Stromal cell of bone marrow (primary cell): ENCODE measurements around the gene NECAB3.
"Not testable (repeated sequence)": the region's sequence is repeated elsewhere in the genome, so short reads cannot be mapped to it uniquely, and the experiment has no call there.

Experiments
- DNase-seq: peaks from one replicate; pipeline ENCODE4 v3.0.0-alpha.2; 2012; ENCODE audit warnings: low read depth

Gene NECAB3

DNA sequence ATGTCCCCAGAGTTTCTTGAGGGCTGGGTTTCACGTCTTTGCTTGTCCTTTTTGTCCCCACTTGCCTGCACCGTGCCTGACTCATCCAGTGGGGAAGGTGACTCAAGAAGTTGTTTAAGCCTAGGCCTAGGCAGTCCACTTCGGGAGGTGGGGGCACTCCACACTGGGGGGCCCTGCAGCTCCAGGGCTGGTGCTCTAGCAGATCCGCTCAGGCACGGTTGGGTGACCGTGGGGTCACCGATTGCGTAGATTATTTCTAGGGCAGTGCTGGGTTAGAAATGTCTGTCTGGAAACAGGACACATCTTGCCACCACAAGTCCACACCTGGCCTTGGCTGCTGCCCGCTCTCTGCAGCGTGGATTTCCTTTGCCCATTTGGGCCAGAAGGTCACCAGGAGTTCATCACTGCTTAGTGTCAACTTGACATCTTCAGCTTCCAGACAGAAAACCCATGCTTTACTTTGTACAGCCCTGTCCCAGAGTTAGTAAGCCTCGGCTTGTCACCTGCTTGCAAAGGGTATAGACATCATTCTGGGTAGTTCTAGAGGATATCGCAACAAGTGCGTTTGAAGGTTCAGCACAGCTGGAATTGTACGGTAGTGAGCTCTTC, 25.7 kb downstream of the NECAB3 start:
- DNase-seq, result no peak

- peak; percentile 96 for DNase-seq
Measured at GRCh38 chr20:33647603-33648395, 26.4 kb downstream of the NECAB3 start.

- not testable (repeated sequence) for DNase-seq
Measured at GRCh38 chr20:33646959-33647602, 27.1 kb downstream of the NECAB3 start.

DNA sequence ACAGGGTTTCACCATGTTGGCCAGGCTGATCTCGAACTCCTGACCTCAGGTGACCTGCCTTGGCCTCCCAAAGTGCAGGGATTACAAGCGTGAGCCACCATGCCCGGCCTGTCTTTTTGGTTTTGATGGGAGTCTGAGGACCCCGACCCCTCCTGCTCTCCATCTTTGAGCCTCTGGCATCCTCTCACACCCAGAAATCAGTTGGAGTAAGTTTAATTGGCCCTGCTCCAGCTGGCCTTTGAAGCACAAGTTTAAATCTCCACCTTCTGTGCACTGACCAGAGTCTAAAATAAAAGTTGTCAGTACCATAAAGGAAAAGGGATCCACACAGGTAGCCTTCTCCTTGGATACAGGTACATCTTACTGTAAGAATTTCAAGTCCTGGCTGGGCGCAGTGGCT, 28.0 kb downstream of the NECAB3 start:
- no peak for DNase-seq

DNA sequence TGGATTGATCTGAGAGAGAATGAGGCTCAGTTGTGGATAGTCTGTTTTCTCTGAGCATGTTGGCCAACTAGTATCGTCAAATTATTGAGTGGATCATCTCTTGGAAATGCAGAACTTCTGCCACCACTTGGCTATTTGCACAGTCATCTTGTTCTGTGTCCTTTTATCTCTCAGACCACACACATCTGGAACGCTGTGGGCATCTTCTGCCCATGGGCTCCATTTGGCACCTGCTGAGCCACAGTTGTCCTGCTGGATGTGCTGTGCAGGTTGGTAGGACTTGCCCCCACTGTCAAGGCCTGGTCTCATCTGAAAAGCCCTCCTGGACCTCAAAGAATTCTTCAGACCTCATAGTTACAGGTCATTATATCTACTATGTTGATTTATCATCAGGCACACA, 28.8 kb downstream of the NECAB3 start:
- no peak for DNase-seq

DNA sequence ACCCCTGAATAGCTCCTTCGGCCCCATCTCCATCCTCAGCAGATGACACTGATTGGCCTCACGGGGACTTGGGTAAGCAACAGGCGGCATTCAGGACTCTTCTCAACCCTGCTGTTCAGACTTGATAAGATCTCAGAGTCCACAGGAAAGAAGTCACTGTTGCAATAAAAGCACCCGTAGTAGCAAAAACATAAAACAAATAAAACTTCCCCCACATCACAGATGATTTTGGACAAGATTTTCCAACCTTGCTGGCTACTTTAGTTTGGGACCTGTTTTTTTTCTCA, 29.2 kb downstream of the NECAB3 start:
- DNase-seq, result no peak

DNA sequence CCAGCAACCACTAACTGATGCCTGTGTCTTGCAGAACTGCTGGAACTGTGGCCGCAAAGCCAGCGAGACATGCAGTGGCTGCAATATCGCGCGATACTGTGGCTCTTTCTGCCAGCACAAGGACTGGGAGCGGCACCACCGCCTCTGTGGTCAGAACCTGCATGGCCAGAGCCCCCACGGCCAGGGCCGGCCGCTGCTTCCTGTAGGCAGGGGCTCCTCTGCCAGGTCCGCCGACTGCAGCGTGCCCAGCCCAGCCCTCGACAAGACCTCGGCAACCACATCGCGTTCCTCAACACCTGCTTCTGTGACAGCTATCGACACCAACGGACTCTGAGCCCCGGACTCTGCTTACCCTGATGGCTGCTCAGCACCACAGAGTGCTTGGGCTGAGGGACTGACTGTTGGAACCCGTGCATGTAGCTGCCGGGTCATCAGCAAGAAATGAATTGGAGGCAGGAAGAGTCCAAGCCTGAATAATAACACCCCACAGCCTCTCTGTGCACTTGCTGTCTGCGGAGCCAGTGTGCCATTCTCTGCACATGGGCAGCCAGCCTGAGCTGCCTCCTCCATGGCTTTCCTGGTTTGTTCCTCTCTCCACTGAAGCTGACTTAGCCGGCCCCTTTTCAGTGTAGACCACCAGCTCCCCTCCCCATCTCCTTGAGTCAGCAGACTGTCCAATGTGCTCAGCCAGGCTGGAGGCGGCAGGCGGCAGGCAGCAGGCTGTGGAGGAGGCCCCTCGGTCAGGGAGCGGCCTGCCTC, 29.7 kb downstream of the NECAB3 start:
- DNase-seq, result no peak

GRCh38 chr20:33640287-33640686, 33.9 kb downstream of the NECAB3 start:
- no peak for DNase-seq

DNA sequence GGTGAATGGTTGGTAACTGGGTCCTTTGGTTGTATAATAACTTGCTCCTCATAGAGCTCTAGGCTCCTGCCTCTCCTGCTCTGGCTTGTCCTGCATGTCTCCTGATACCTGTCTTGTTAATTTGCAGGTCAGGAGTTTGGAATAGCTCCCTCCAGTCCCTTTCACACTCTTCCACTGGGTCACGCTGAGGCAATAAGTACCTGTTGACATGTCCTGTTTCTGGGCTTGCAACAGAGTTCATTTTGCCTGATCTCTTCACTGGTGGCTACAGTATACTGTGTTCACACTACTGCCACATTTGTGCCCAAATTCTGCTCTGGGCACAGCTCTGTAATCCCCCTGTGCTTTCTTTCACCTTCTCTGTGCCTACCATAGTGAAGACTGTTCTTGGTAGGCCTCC, 37.5 kb downstream of the NECAB3 start:
- no peak for DNase-seq

DNA sequence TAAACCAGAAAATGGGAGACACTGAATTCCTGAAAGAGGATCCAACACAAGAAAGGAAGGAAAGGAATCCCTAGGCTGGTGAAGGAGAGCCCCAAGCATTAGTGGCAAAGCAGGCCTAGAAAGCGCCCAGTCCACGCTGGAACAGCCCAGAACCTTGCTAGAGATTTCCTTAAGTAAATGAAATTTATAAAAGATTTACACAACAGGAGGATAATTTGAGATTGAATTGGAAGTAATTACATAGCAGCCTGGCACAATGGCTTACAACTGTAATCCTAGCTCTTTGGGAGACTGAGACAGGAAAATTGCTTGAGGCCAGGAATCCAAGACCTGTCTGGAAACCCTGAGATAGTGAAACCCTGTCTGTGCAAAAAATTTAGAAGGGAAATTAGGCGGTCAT, 38.9 kb downstream of the NECAB3 start:
- no peak for DNase-seq

GRCh38 chr20:33631910-33632309, 42.3 kb downstream of the NECAB3 start:
- not testable (repeated sequence) for DNase-seq

- DNase-seq, result no peak
Measured at GRCh38 chr20:33630507-33630906, 43.7 kb downstream of the NECAB3 start.

GRCh38 chr20:33629979-33630378, 44.2 kb downstream of the NECAB3 start:
- DNase-seq, result no peak

GRCh38 chr20:33629533-33629932, 44.7 kb downstream of the NECAB3 start:
- no peak for DNase-seq

DNA sequence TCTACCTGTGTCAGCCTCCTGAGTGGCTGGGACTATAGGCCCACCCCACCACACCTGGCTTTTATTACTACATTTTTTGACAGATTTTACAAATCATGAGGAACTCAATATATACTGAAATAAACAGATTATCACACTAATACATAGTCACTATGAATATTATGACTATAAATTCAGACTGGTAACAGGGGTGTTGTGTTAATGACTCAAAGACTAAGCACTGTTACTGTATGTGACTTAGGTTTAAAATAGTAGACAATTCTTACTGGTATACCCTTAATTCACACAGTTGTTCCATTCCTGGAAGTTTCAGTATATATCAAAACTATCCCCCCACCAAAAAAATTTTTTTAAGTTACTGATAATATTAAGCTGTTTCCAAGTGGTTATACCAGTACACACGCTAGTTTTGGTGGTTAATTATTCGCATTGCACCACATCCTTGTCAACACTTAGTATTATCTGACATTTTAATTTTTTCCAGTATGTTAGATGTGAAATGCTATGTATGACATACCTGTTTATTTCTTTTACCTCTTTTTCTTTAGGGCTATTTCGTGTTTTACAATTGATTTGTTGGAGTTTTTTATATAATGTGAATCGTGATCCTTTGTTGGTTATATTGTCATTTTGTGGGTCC, 46.5 kb downstream of the NECAB3 start:
- no peak for DNase-seq

DNA sequence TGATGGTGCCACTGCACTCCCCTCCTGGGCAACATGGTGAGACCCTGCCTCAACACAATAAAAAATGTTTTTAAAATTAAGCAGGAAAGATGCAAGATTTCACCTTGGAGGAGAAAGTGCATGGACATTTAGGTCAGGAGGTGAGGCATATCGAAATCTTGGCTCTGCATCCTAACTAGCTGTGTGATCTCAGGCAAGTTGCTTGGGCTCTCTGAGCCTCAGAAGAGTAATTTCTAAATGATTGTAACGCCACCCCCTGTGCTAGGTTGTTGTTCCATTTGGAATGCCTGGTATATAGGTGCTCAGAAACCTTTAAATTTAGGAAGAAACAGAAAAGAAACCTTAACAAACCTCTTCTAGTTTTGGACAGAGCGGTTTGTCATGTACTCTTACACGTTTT, 48.0 kb downstream of the NECAB3 start:
- no peak for DNase-seq

- no peak for DNase-seq
Measured at GRCh38 chr20:33624399-33624798, 49.8 kb downstream of the NECAB3 start.

- DNase-seq, result no peak
Measured at GRCh38 chr20:33622705-33623365, 51.4 kb downstream of the NECAB3 start.

GRCh38 chr20:33621717-33622400, 52.4 kb downstream of the NECAB3 start:
- peak; percentile 9 for DNase-seq

DNA sequence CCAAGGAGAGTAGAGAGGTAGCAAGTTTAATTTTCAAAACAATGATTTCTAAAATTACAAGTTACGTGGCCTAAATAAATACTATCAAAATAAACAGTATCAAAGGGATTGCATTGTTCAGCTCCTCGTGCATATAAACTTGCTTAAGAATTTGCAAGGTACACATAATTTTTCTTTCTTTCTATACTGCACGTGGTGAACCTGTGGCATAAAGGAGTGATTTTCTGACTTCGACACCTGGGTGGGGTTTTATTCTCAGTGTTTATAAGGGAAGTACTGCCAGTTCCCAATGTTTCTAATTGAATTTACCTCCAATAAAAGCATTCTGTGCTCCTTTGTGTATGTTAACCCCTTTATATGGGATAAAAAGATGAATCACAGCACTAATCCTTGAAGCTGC, 62.2 kb downstream of the NECAB3 start:
- no peak for DNase-seq

- DNase-seq, result no peak
Measured at GRCh38 chr20:33611106-33611505, 63.1 kb downstream of the NECAB3 start.
